Mononuclear cell (primary cell): Measurements from ENCODE around the gene AKAP1. TPM values are rescaled to one million over a fixed set of nuclear protein-coding genes. Genes with fewer than 3 reads are reported as not detected.

Source experiments
- H3K27me3 ChIP-seq: 2 replicates; pipeline ENCODE4 v1.6.0; 2011; ENCODE audit warnings: low read length, control low read depth; ENCODE audit not compliant: insufficient read depth
- H3K4me1 ChIP-seq: 2 replicates; pipeline ENCODE4 v1.5.1; 2011; ENCODE audit warnings: mild to moderate bottlenecking, low read length, control low read depth; ENCODE audit not compliant: insufficient read depth
- H3K4me3 ChIP-seq: 2 replicates; pipeline ENCODE4 v1.5.1; 2011; ENCODE audit warnings: mild to moderate bottlenecking, low read length, moderate library complexity
- H3K9me3 ChIP-seq: 2 replicates; pipeline ENCODE4 v1.5.1; 2011; ENCODE audit warnings: low read depth, mild to moderate bottlenecking, control low read depth, low read length
- total RNA-seq: library from RNA; depleted of rRNA; stranded (reverse); fragments of >200 nt; gene quantifications from one replicate; pipeline ENCODE4 v1.2.3, GENCODE V29; 2012

The AKAP1 gene
- total RNA-seq, 1 donor, result 6.9 TPM

DNA sequence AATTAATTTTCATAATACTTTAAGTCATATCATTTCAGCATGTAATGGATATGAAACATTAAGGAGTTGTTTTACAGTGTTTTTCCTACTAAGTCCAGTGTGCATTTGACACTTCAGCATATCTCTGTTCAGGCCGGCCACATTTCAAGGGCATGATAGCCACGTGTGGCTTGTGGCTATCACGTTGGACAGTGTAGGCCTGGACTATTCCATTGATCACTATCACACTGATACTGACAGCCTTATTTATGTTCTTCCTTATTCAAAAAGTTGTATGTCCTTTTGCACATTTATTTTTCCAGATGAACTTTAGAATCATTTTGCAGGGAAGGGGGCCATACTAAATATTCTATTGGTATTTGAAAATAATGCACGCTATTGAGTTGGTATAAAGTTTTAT lies 39.0 kb downstream of the AKAP1 start:
- no peaks in the 10 kb centered on the region for H3K27me3 ChIP-seq
- no peaks in the 10 kb centered on the region for H3K9me3 ChIP-seq
- no peak overlapping the region for H3K4me3 ChIP-seq
- H3K4me1 ChIP-seq, result no peaks in the 10 kb centered on the region

DNA sequence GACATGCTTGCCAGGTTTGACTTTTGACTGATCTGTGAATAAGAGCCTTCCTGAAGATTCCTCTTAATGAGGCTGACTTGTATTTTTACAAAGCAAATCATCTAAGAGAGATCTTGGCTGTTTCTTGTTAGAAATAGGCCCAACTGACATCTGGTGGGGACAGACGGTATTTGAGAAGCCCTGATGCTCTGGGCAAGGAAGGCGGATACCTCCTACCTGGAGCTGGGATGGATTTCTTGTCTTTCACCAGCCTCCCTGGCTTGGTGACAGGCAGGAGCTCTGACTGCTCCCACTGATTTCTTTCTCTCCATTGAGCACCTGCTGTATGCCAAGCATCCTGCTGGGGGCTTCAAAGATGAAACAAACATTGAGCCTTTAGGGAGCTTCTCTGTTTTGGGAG lies 40.4 kb downstream of the AKAP1 start:
- H3K27me3 ChIP-seq, result no peaks in the 10 kb centered on the region
- H3K4me1 ChIP-seq, result no peaks in the 10 kb centered on the region
- no peaks in the 10 kb centered on the region for H3K9me3 ChIP-seq
- H3K4me3 ChIP-seq, result no peak overlapping the region

DNA sequence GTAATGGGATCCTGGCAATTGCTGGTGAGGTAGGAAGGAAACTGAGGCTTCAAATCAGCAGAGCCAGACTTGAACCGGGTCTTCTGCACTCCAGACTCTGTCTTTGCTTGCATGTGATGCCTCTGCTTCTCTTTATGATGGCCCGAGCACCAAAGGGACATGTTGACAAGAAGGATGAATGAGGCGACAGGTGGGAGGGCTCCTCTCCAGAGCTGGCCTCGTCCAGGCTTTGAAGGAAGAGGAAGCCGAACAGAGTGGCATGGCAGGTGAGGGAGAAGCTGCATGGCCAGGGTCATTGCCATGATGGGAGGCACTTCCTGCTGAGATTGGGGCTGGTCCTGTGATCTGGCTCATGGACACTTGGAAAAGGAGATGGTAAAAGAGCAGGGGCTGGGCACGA lies 40.8 kb downstream of the AKAP1 start:
- Histone ChIP-seq H3K9me3 (no peaks in the 10 kb centered on the region), H3K4me3 (no peak overlapping the region)

DNA sequence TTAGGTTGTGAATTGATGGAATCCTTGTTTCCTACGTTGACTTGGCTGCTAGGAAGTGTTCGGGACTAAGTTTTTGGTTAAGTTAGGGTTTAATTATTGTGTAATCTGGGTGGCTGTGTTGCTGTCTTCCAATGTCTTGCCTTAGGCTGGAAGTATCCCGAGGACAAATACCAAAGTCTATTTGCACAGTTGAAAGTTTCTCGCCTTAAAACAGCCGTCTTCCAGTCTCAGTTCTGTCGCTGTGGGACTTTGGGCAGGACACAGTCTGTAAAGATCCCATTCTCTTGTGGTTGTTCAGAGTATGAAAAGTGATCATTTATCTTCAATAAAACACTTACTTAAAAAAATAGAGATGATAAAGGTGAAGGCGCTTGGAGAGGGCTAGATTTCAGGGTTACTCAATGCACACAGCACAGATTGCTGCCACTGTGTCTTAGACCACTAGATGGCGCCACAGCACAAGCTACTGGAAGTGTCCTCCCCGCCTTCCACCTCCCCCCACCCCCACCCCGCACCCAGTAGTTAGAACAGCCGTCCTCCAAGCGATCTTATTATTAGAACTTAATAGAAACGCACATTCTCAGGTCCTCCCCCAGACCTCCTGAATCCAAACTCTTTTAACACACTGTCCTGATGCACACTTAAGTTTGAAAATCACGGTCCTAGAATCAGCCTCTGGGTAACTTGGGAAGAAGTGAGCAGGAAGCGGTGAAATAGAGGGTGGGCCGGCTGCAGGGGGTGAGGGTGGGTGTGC lies 45.8 kb downstream of the AKAP1 start:
- Histone ChIP-seq H3K4me1 (no peaks in the 10 kb centered on the region), H3K9me3 (no peaks in the 10 kb centered on the region), H3K4me3 (no peak overlapping the region), H3K27me3 (no peaks in the 10 kb centered on the region)

More for the DNA sequence above, 40.8 kb downstream of the AKAP1 start:
- no peaks in the 10 kb centered on the region for H3K4me1 ChIP-seq
- H3K27me3 ChIP-seq, result no peaks in the 10 kb centered on the region

DNA sequence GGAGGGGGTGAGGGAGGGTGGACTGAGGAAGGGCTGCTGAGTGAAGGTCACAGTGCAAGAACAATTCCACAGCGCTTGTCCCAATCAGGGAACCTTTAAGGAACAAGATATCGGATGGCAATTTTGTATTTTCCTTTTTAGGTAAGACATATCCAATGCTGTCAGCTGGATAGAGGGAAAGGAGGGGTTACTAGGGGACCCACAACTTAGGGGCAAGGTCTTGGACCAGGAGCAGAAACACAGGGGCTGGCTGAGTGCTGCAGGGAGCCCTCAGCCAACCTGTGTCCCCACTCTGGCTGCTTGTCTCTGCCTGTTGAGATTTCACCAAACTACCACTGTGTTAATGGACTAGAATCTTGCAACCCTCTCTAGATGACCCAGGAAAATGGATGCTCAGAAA lies 47.6 kb downstream of the AKAP1 start:
- Histone ChIP-seq H3K27me3 (no peaks in the 10 kb centered on the region), H3K4me1 (peaks cover 5% of the 10 kb centered on the region), H3K4me3 (no peak overlapping the region), H3K9me3 (no peaks in the 10 kb centered on the region)

DNA sequence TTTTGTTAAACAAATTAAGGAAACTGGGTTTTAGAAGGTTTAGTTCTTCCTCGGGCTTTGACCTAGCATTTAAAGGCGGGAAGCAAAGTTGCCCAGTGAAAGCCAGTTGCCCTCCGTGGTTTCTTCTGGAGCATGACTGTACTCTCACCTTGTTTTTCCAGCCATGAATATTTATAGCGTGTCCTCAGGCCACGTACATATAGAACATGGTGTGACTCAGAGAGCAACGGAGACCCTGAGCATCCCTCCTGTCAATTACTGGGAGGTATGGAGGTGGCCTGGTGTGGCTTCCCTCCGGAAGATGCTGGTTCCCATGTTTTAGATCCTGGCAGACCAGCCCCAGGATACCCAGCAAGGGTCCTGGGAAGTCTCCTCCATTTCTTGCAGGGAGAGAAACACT lies 48.4 kb downstream of the AKAP1 start:
- Histone ChIP-seq H3K4me1 (peaks cover 5% of the 10 kb centered on the region), H3K27me3 (no peaks in the 10 kb centered on the region), H3K9me3 (no peaks in the 10 kb centered on the region), H3K4me3 (no peak overlapping the region)

DNA sequence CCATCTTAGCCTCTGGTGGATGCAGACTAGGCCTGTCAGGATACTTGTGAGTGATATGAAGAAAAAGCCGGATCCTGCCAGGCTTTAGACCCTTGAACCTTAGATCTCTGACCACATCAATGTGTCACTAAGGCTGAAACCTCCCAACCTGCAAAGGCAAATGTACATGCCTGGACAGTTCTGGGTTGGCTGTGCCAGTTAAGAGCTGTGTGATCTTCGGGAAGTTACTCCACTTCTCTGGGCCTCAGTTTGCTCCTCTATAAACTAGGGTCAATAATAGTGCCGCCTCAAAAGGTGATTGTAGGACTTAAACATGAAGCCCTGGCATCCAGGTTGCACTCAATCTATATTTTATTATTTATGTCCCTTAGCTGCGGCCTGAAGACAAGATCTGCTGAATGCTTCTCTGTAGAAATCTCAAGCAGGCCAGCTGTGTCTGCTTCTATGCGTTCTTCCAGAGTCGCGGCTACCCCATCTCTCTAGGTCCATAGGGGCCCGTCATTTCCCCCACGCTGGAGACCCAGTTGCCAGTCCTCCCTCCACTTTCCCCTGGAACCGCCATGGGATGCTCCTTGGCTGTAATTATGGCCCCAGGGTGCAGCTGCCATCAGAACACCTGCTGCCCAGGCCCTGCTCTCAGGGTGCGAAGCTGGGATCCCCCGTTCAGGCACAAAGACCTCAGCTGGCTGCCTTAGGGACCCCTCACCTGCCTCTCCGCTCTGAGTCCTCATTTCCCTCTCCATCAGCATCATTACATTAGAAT lies 50.2 kb downstream of the AKAP1 start:
- no peaks in the 10 kb centered on the region for H3K27me3 ChIP-seq
- H3K9me3 ChIP-seq, result no peaks in the 10 kb centered on the region
- H3K4me1 ChIP-seq, result peaks cover 5% of the 10 kb centered on the region
- no peak overlapping the region for H3K4me3 ChIP-seq

DNA sequence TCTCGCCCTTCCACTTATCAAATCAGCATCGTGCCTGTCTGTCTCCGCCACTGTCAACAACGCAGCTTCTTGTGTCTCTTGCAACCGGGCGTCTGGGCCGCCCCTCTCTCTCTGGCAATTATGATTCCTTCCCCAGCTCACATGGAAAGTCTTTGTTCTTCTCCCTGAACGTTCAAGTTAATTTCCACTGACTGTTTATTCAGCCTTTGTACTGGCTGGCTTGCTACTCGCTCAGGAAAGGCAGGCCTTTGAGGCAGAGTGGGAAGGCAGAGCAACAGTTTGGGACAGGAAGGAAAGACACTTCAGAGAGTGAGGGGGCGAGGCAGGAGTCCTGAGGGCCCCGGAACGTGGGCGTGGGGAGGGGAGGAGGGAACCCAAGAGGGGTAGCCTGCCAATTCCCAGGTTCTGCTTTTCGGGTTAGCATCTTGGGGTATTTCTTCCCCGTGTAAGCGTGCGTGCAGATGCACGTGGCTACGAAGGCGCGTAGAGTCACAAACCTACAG lies 50.8 kb downstream of the AKAP1 start:
- H3K9me3 ChIP-seq, result no peaks in the 10 kb centered on the region
- H3K4me3 ChIP-seq, result no peak overlapping the region
- H3K27me3 ChIP-seq, result no peaks in the 10 kb centered on the region
- H3K4me1 ChIP-seq, result peaks cover 5% of the 10 kb centered on the region

DNA sequence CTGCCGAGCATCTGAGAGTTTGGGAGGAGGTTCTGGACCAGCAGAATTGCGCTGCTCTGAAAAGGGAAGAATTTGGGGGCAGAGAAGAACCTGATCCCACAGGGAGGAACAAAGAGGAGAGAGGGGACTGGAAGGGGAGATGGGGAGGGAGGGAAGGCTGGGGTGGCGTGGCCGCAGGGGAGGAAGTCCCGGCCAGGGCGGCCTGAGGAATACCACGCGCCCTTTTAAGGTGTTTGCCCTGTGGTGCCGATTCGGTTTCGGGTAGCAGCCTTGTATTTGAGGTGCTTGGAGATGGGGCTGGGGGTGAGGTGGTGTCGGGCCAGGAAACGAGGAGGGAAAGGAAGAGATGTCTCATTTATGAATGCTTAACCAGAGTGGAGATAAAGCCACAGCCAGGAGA lies 51.3 kb downstream of the AKAP1 start:
- H3K9me3 ChIP-seq, result no peaks in the 10 kb centered on the region
- H3K4me1 ChIP-seq, result peaks cover 5% of the 10 kb centered on the region

DNA sequence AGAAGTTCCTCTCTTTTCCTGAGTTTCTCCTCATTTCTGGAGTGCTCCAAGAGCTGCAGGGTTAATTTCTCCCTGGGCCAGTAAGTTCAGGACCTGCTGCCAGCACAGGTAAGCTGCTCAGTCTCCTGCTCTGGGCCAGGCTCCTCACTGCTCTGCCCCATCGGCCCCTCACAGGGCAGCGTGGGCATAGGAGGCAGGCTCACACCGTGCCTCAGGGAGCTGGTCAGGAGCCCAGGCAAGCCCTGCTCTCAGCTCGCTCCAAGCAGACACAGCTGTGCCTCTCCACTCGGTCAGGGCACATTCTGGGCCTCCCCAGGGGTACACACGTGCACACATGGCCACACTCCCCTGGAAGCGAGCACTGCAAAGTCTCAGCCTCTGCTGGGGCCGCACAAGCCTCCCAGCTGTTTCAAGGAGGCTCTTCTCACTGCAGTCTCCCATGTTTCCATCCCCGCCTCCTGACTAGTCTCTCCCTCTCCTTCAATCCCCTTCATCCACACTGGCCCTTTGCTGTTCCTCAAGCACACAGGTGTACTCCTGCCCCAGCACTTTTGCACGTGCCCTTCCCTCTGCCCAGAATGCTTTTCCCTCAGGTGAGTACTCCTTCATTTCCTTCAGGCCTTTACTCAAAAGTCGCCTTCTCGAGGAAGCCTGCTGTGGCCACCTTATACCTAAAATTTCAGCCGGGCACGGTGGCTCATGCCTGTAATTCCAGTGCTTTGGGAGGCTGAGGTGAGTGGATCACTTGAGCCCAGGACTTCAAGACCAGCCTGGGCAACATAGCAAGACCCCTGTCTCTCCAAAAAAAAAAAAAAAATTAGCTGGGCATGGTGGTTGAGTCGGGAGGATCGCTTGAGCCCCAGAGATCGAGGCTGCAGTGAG lies 53.2 kb downstream of the AKAP1 start:
- H3K27me3 ChIP-seq, result no peaks in the 10 kb centered on the region
- no peak overlapping the region for H3K4me3 ChIP-seq
- no peaks in the 10 kb centered on the region for H3K9me3 ChIP-seq
- peaks cover 5% of the 10 kb centered on the region for H3K4me1 ChIP-seq

More for the DNA sequence above, 51.3 kb downstream of the AKAP1 start:
- Histone ChIP-seq H3K27me3 (no peaks in the 10 kb centered on the region), H3K4me3 (no peak overlapping the region)

DNA sequence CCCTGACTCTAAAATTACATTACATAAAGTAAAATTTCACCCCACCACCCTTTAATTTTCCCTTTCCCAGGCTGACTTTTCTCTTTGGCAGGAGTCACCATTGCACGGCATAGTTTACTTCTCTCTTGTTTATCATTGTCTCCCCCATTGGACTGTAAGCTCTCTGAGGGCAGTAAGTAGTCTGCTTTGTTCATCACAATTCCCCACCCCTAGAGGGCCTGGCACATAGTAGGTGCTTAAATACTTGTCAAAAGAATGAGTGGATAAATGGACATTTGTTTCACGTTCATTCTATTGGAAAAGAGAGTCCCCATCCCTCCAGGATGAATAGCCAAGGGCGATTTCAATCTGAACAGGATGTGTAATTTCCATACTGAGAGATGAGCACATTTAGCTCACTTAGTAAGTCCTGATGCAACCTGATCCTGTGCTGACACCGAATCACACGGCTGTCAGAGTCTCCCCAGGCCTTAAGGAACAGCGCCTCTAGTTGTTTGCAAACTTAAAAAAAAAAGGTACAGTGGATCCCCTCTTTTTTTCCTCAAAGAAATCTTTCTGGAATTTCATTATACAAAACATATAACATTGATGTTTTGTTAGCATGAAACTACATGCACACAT lies 54.0 kb downstream of the AKAP1 start:
- H3K9me3 ChIP-seq, result no peaks in the 10 kb centered on the region
- peaks cover 5% of the 10 kb centered on the region for H3K4me1 ChIP-seq
- H3K4me3 ChIP-seq, result no peak overlapping the region
- H3K27me3 ChIP-seq, result no peaks in the 10 kb centered on the region

DNA sequence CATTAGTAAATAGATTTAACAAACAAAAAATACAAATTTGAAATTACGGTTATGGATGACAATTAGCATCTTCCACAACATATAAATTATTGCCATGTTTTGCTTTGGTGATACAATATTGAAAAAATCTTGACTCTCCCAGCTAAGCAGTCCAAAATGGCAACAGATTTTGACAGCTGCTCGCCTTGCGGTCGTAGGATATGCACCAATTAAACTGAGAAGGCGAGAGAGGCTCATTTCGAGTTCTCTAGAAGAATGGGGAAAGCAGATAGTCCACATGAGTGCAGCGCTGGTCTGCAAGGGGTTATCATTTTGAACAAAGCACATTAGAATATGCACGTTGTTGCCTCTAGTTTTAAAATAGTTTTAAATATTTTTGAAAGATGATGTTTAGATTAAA lies 55.3 kb downstream of the AKAP1 start:
- Histone ChIP-seq H3K27me3 (no peaks in the 10 kb centered on the region), H3K9me3 (no peaks in the 10 kb centered on the region), H3K4me1 (peaks cover 5% of the 10 kb centered on the region), H3K4me3 (no peak overlapping the region)

DNA sequence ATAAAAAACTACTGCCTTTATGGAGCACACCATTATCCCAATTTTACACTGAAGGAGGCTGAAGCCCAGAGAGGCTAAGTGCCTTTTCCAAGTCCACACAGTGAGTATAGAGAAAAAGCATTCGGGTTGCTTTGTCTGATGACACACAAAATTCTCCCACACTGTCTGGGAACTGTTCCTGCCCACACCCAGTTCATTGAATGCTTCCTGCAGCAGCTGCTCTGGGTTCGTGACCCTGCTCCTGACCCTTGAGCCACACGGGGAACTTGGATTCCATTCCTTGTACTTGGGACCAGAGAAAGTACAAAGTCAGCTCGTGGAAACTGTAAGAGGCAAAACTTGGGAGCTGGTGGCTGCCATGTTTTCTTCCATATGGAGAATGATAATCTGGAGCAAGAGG lies 57.9 kb downstream of the AKAP1 start:
- Histone ChIP-seq H3K4me1 (no peaks in the 10 kb centered on the region), H3K9me3 (no peaks in the 10 kb centered on the region), H3K27me3 (no peaks in the 10 kb centered on the region), H3K4me3 (no peak overlapping the region)

DNA sequence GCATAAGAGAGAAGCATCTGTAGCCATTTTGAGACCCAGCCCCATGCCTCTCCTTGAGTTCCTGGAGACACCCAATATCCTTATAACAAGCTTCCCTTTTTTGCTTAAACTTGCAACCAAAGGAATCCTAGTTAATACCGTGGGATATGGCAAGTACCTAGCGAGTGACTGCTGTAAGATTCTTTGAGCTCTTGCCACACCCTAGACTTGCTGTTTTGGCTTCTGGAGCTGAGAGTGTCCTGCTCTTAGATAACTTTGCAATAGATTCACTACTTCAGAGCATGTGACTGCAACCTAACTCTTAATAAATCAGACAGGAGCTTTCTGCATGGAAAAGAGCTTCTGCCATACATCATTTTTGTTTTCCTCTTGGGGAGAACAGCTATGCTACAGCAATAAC lies 58.3 kb downstream of the AKAP1 start:
- H3K4me1 ChIP-seq, result no peaks in the 10 kb centered on the region
- no peaks in the 10 kb centered on the region for H3K27me3 ChIP-seq
- H3K9me3 ChIP-seq, result no peaks in the 10 kb centered on the region
- no peak overlapping the region for H3K4me3 ChIP-seq
